HCT116 (cell line): ENCODE data around the gene BICDL2. TPM values are rescaled to one million over a fixed set of nuclear protein-coding genes. Genes with fewer than 3 reads are reported as not detected.

Experiments used
- ATAC-seq: fragments of 200-7000 bp; cut with Tn5 transposase; 2 replicates; pipeline ENCODE4 v1.9.1; 2020; ENCODE audit warnings: mild to moderate bottlenecking, moderate library complexity
- BruUV-seq: library from RNA; stranded (reverse); fragments of 400-500 nt; replicated peaks from 2 replicates; lab custom pipeline; 2021; lab: Mats Ljungman, UMichigan
- CTCF ChIA-PET: fragments of 300-600 bp; sonication (Branson Sonifier 250); formaldehyde crosslinking; loops from one replicate; lab custom pipeline; 2021; ENCODE audit warnings: antibody characterized with exemption; lab: Charles Lee
- POLR2A ChIA-PET: fragments of 300-600, 350-600 bp; sonication (Branson Sonifier 250); formaldehyde crosslinking; loops from one replicate; lab custom pipeline; 2021; ENCODE audit warnings: antibody characterized with exemption; lab: Charles Lee
- RAD21 ChIA-PET, 2 experiments: fragments of 300-600 bp; sonication (Branson Sonifier 250); formaldehyde crosslinking; loops; one replicate each; lab custom pipeline; 2023; ENCODE audit warnings: low total read pairs in 2 of 2; ENCODE audit not compliant: uncharacterized antibody in 2 of 2, unreplicated experiment in 2 of 2, low non-redundant PET in 1 of 2; lab: Charles Lee
- DNase-seq: peaks from one replicate; pipeline ENCODE4 v3.0.0-alpha.2; 2010; ENCODE audit warnings: low read depth, low spot score
- H2AFZ ChIP-seq: fragments of 200-600 bp; shearing (Covaris generic), sonication (generic); 2 replicates; pipeline ENCODE4 v1.6.1; 2017; ENCODE audit warnings: low read depth, mixed run types, mixed read lengths, antibody characterized with exemption, low read length; ENCODE audit not compliant: poor library complexity, severe bottlenecking
- H3K27ac ChIP-seq: 2 replicates; pipeline ENCODE4 v1.5.1; 2012; ENCODE audit warnings: low read depth, low read length
- H3K27me3 ChIP-seq: fragments of 200-600 bp; sonication (generic); 2 replicates; pipeline ENCODE4 v1.6.1; 2016; ENCODE audit warnings: mixed run types, low read length, mixed read lengths; ENCODE audit not compliant: insufficient read depth
- H3K36me3 ChIP-seq, 2 experiments: fragments of 200-500 bp in 1 of 2; fragments of 200-600 bp in 1 of 2; sonication (Bioruptor generic) in 1 of 2; sonication (generic) in 1 of 2; 2 replicates each; pipeline versions ENCODE4 v1.5.1 to v1.6.1; 2014 to 2016; ENCODE audit warnings: low read length in 2 of 2, inconsistent platforms in 1 of 2, mixed read lengths in 1 of 2, mixed run types in 1 of 2; ENCODE audit not compliant: insufficient read depth in 2 of 2, control insufficient read depth in 1 of 2
- H3K4me1 ChIP-seq, 2 experiments: fragments of 200-600 bp in 1 of 2; sonication (generic) in 1 of 2; 2 replicates each; pipeline versions ENCODE4 v1.5.1 to v1.6.1; 2012 to 2017; ENCODE audit warnings: low read length in 2 of 2, inconsistent platforms in 1 of 2, mild to moderate bottlenecking in 1 of 2, mixed read lengths in 1 of 2, mixed run types in 1 of 2, moderate library complexity in 1 of 2; ENCODE audit not compliant: insufficient read depth in 2 of 2, control insufficient read depth in 1 of 2
- H3K4me2 ChIP-seq: fragments of 200-600 bp; sonication (generic); 2 replicates; pipeline ENCODE4 v1.6.1; 2017; ENCODE audit warnings: mixed run types, low read length, mixed read lengths
- H3K4me3 ChIP-seq, 2 experiments: fragments of 200-600 bp in 1 of 2; sonication (generic) in 1 of 2; replicated peaks in 1 of 2; 2 replicates each; pipeline ENCODE4 v1.5.1; 2011 to 2016; ENCODE audit warnings: low read length in 2 of 2, control low read depth in 1 of 2, low read depth in 1 of 2, mild to moderate bottlenecking in 1 of 2, mixed read lengths in 1 of 2, mixed run types in 1 of 2
- H3K79me2 ChIP-seq: fragments of 200-600 bp; sonication (generic); 2 replicates; pipeline ENCODE4 v1.6.1; 2017; ENCODE audit warnings: mild to moderate bottlenecking, mixed run types, low read length, moderate library complexity, mixed read lengths; ENCODE audit not compliant: insufficient read depth
- H3K9ac ChIP-seq: fragments of 200-600 bp; sonication (generic); 2 replicates; pipeline ENCODE4 v1.6.1; 2016; ENCODE audit warnings: low read length, mixed read lengths
- H3K9me2 ChIP-seq: fragments of 200-600 bp; sonication (generic), shearing (Covaris generic); 2 replicates; pipeline ENCODE4 v1.6.1; 2017; ENCODE audit warnings: mixed run types, mild to moderate bottlenecking, moderate library complexity; ENCODE audit not compliant: insufficient read depth
- H3K9me3 ChIP-seq, 2 experiments: fragments of 200-500 bp in 1 of 2; fragments of 200-600 bp in 1 of 2; sonication (Bioruptor generic) in 1 of 2; sonication (generic) in 1 of 2; 2 replicates each; pipeline ENCODE4 v1.6.1; 2014 to 2017; ENCODE audit warnings: low read length in 2 of 2, mixed read lengths in 2 of 2, inconsistent platforms in 1 of 2, low read depth in 1 of 2, mild to moderate bottlenecking in 1 of 2, mixed run types in 1 of 2, moderate library complexity in 1 of 2; ENCODE audit not compliant: control insufficient read depth in 1 of 2, insufficient read depth in 1 of 2
- H4K20me1 ChIP-seq: fragments of 200-600 bp; sonication (generic), shearing (Covaris generic); 2 replicates; pipeline ENCODE4 v1.6.1; 2017; ENCODE audit warnings: mixed run types, mild to moderate bottlenecking, moderate library complexity; ENCODE audit not compliant: insufficient read depth
- JUND ChIP-seq: IDR thresholded peaks from 2 replicates; pipeline ENCODE4 v1.6.1; 2012
- POLR2A ChIP-seq: IDR thresholded peaks from 2 replicates; pipeline ENCODE4 v1.7.0; 2011; ENCODE audit warnings: borderline replicate concordance; ENCODE audit not compliant: insufficient read depth, insufficient read length; ENCODE audit errors: extremely low read depth
- POLR2AphosphoS5 ChIP-seq: IDR thresholded peaks from 2 replicates; pipeline ENCODE4 v1.6.1; 2011; ENCODE audit warnings: mild to moderate bottlenecking, low read depth, low read length, moderate library complexity
- RAD21 ChIP-seq: IDR thresholded peaks from 2 replicates; pipeline ENCODE4 v1.6.1; 2012; ENCODE audit warnings: low read depth, mild to moderate bottlenecking
- SP1 ChIP-seq: IDR thresholded peaks from 2 replicates; pipeline ENCODE4 v1.6.1; 2012; ENCODE audit warnings: low read depth
- TCF7L2 ChIP-seq: IDR thresholded peaks from 2 replicates; pipeline ENCODE4 v1.7.0; 2011; ENCODE audit warnings: borderline replicate concordance, inconsistent platforms; ENCODE audit not compliant: insufficient read depth, insufficient read length; ENCODE audit errors: extremely low read depth
- ZBTB33 ChIP-seq: IDR thresholded peaks from 2 replicates; pipeline ENCODE4 v1.6.1; 2011; ENCODE audit warnings: mild to moderate bottlenecking, low read length, moderate library complexity; ENCODE audit not compliant: insufficient replicate concordance; ENCODE audit errors: extremely low read depth
- ZFX ChIP-seq: fragments of 450-650 bp; IDR thresholded peaks from 2 replicates; pipeline ENCODE4 v1.6.1; 2017
- intact Hi-C: fragments of 100-400 bp; cut with micrococcal nuclease; formaldehyde crosslinking; loops from 2 replicates; pipeline ENCODE4 v1.10.0; 2022
- total RNA-seq: library from RNA; stranded (reverse); gene quantifications from one replicate; pipeline ENCODE4 v1.2.1, GENCODE V29; 2021; ENCODE audit not compliant: unreplicated experiment

BICDL2 gene
- total RNA-seq, 1 experiment from 2014 or later = 21.3 TPM

- H3K79me2 ChIP-seq = peaks cover 20% of the 10 kb centered on the region; the same call in 1 of the 2 replicates
- H4K20me1 ChIP-seq = no peaks in the 10 kb centered on the region
- no peak within 1 kb of the TSS for H2AFZ ChIP-seq
- no peaks in the 10 kb centered on the region for H3K9me2 ChIP-seq
- peak within 1 kb of the TSS; percentile 94 to 95 for H3K4me3 ChIP-seq
- H3K4me2 ChIP-seq = peak within 1 kb of the TSS; percentile 86
- ATAC-seq (peak; percentile 13), DNase-seq (peak; percentile 49)
- CTCF ChIA-PET = interaction anchor here (0.8 to 6.1 kb wide), 5 partner anchors 8 to 16 kb away, joined by 3 to 39 read pairs (median 4); no protein-coding TSS in a partner anchor
- RAD21 ChIA-PET = interaction anchor here in 1 of 2 experiments (0.7 kb wide), 1 partner anchor 667 kb away, joined by 4 read pairs; no protein-coding TSS in a partner anchor
- no peaks in the 10 kb centered on the region for H3K9me3 ChIP-seq
- peak within 1 kb of the TSS; percentile 99 for H3K9ac ChIP-seq
- POLR2A ChIA-PET = interaction anchor here (0.5 to 8.2 kb wide), 16 partner anchors 8 to 1056 kb away, joined by 3 to 188 read pairs (median 4); partner anchors contain the start of genes CLDN9, KREMEN2, MMP25 and PAQR4
- no TSS peak for BruUV-seq
- TF ChIP-seq SP1 (no peak), ZFX (no peak), RAD21 (no peak), POLR2AphosphoS5 (peak; percentile 91), POLR2A (peak; percentile 64), ZBTB33 (no peak), JUND (no peak), TCF7L2 (no peak)
- peaks cover 27 to 66% of the 10 kb centered on the region in 2 experiments for H3K4me1 ChIP-seq
- peaks cover 0 to 15% of the 10 kb centered on the region in 2 experiments; a peak in 1 of 4 replicates for H3K36me3 ChIP-seq
- H3K27me3 ChIP-seq = no peaks in the 10 kb centered on the region
- intact Hi-C loops = loop anchor here (5.0 kb wide), 2 partner anchors 38 to 863 kb away; partner anchors contain the start of genes PKMYT1 and TRAF7
- peak within 1 kb of the TSS; percentile 100 for H3K27ac ChIP-seq
Observed at GRCh38 chr16:3020247-3020603, 16.5 kb downstream of the BICDL2 start, which contains the start of gene TNFRSF12A. Gene TNFRSF12A, plus strand, starts transcription at chr16:3020368. Its CDS starts 30 bp downstream, at chr16:3020398.
